Mesendoderm (in vitro differentiated cells): ENCODE results near the gene GUCY1A2.

ENCODE experiments used
- DNase-seq: peaks from one replicate; pipeline ENCODE4 v3.0.0; 2013
- H2AK5ac ChIP-seq: 2 replicates; pipeline ENCODE4 v1.6.1; 2013; ENCODE audit warnings: low read length, inconsistent platforms
- H2BK120ac ChIP-seq: 2 replicates; pipeline ENCODE4 v1.6.1; 2013; ENCODE audit warnings: low read depth, mild to moderate bottlenecking, low read length, moderate library complexity, mixed read lengths
- H2BK15ac ChIP-seq: replicated peaks from 2 replicates; pipeline ENCODE4 v1.6.1; 2013; ENCODE audit warnings: low read depth, mild to moderate bottlenecking, moderate library complexity
- H2BK5ac ChIP-seq: 2 replicates; pipeline ENCODE4 v1.6.1; 2013; ENCODE audit warnings: low read length, inconsistent platforms
- H3K18ac ChIP-seq: 2 replicates; pipeline ENCODE4 v1.6.1; 2013; ENCODE audit warnings: mild to moderate bottlenecking, low read length, mixed read lengths
- H3K23ac ChIP-seq: one replicate; pipeline ENCODE4 v1.6.1; 2013; ENCODE audit warnings: low read length
- H3K27ac ChIP-seq: 2 replicates; pipeline ENCODE4 v1.5.1; 2013; ENCODE audit warnings: low read depth, mild to moderate bottlenecking, inconsistent platforms, low read length, moderate library complexity
- H3K27me3 ChIP-seq: 2 replicates; pipeline ENCODE4 v1.6.1; 2013; ENCODE audit warnings: low read length, control low read depth, mild to moderate bottlenecking, inconsistent platforms; ENCODE audit not compliant: insufficient read depth, poor library complexity
- H3K36me3 ChIP-seq: 2 replicates; pipeline ENCODE4 v1.6.1; 2013; ENCODE audit warnings: low read length, inconsistent platforms; ENCODE audit not compliant: control insufficient read depth, insufficient read depth
- H3K4ac ChIP-seq: one replicate; pipeline ENCODE4 v1.6.1; 2013; ENCODE audit warnings: low read depth, mild to moderate bottlenecking, low read length, moderate library complexity
- H3K4me1 ChIP-seq: 2 replicates; pipeline ENCODE4 v1.6.1; 2013; ENCODE audit warnings: low read depth, low read length, inconsistent platforms; ENCODE audit not compliant: control insufficient read depth
- H3K4me2 ChIP-seq: 2 replicates; pipeline ENCODE4 v1.6.1; 2013; ENCODE audit warnings: low read length
- H3K4me3 ChIP-seq: 2 replicates; pipeline ENCODE4 v1.5.1; 2013; ENCODE audit warnings: mild to moderate bottlenecking, low read length
- H3K56ac ChIP-seq: one replicate; pipeline ENCODE4 v1.6.1; 2013; ENCODE audit warnings: low read length
- H3K79me1 ChIP-seq: 2 replicates; pipeline ENCODE4 v1.6.1; 2013; ENCODE audit warnings: low read length, inconsistent platforms
- H3K79me2 ChIP-seq: 2 replicates; pipeline ENCODE4 v1.6.1; 2013; ENCODE audit warnings: mild to moderate bottlenecking, low read length; ENCODE audit not compliant: control insufficient read depth, insufficient read depth
- H3K9ac ChIP-seq: 2 replicates; pipeline ENCODE4 v1.6.1; 2013; ENCODE audit warnings: low read length, inconsistent platforms
- H4K5ac ChIP-seq: one replicate; pipeline ENCODE4 v1.6.1; 2013; ENCODE audit warnings: low read length
- H4K8ac ChIP-seq: one replicate; pipeline ENCODE4 v1.6.1; 2013; ENCODE audit warnings: low read depth, mild to moderate bottlenecking, control low read depth, low read length, moderate library complexity
- WGBS: extraction: QIAGEN DNeasy Blood & Tissue Kit; methylation state at CpG from one replicate; pipeline ENCODE4 v1.1.7; 2013; ENCODE audit warnings: low lambda C conversion rate, missing lambda C conversion rate; ENCODE audit not compliant: insufficient coverage; ENCODE audit errors: extremely low coverage; 5-methylcytosine and 5-hydroxymethylcytosine counted together

The GUCY1A2 gene

GRCh38 chr11:106988151-106989077, 29.9 kb downstream of the GUCY1A2 start:
- H3K36me3 ChIP-seq, result no peaks in the 10 kb centered on the region
- H2BK15ac ChIP-seq, result no peak overlapping the region
- DNase-seq, result no peak
- no peaks in the 10 kb centered on the region for H3K79me1 ChIP-seq
- H3K27ac ChIP-seq, result no peak overlapping the region
- no peak overlapping the region for H3K56ac ChIP-seq
- no peaks in the 10 kb centered on the region for H3K27me3 ChIP-seq
- no peak overlapping the region for H3K4me2 ChIP-seq
- H3K23ac ChIP-seq, result no peak overlapping the region
- H3K4me3 ChIP-seq, result no peak overlapping the region
- no peaks in the 10 kb centered on the region for H3K4me1 ChIP-seq
- H2AK5ac ChIP-seq, result no peak overlapping the region
- H3K18ac ChIP-seq, result no peak overlapping the region
- WGBS, result no CpG with 5 or more reads among the region's 2 CpGs
- no peak overlapping the region for H2BK5ac ChIP-seq
- no peak overlapping the region for H4K5ac ChIP-seq
- H3K4ac ChIP-seq, result no peak overlapping the region
- no peak overlapping the region for H4K8ac ChIP-seq
- no peaks in the 10 kb centered on the region for H3K79me2 ChIP-seq
- H2BK120ac ChIP-seq, result no peak overlapping the region
- no peak overlapping the region for H3K9ac ChIP-seq

- no peak overlapping the region for H4K5ac ChIP-seq
- H3K56ac ChIP-seq, result no peak overlapping the region
- H3K23ac ChIP-seq, result no peak overlapping the region
- no peak overlapping the region for H3K4me3 ChIP-seq
- no peaks in the 10 kb centered on the region for H3K36me3 ChIP-seq
- H3K27me3 ChIP-seq, result no peaks in the 10 kb centered on the region
- no peak overlapping the region for H3K27ac ChIP-seq
- no peak overlapping the region for H3K18ac ChIP-seq
- no peak for DNase-seq
- no peak overlapping the region for H3K4ac ChIP-seq
- no peaks in the 10 kb centered on the region for H3K79me2 ChIP-seq
- no peak overlapping the region for H2BK15ac ChIP-seq
- H3K4me1 ChIP-seq, result no peaks in the 10 kb centered on the region
- no peak overlapping the region for H3K9ac ChIP-seq
- no peak overlapping the region for H2BK5ac ChIP-seq
- H4K8ac ChIP-seq, result no peak overlapping the region
- no CpG with 5 or more reads among the region's 2 CpGs for WGBS
- no peaks in the 10 kb centered on the region for H3K79me1 ChIP-seq
- no peak overlapping the region for H2AK5ac ChIP-seq
- H2BK120ac ChIP-seq, result no peak overlapping the region
- no peak overlapping the region for H3K4me2 ChIP-seq
Measured at GRCh38 chr11:106986673-106987072, 31.6 kb downstream of the GUCY1A2 start.

- Histone ChIP-seq H3K23ac (no peak overlapping the region), H2BK15ac (no peak overlapping the region), H3K27me3 (no peaks in the 10 kb centered on the region), H3K4ac (no peak overlapping the region), H3K27ac (no peak overlapping the region), H4K5ac (no peak overlapping the region), H3K79me1 (no peaks in the 10 kb centered on the region), H3K4me2 (no peak overlapping the region), H3K9ac (no peak overlapping the region), H3K79me2 (no peaks in the 10 kb centered on the region), H2AK5ac (no peak overlapping the region), H2BK120ac (no peak overlapping the region), H3K56ac (no peak overlapping the region), H2BK5ac (no peak overlapping the region), H3K36me3 (no peaks in the 10 kb centered on the region), H3K4me1 (no peaks in the 10 kb centered on the region), H4K8ac (no peak overlapping the region), H3K4me3 (no peak overlapping the region), H3K18ac (no peak overlapping the region)
- DNase-seq, result no peak
- WGBS, result no CpG with 5 or more reads among the region's 3 CpGs
Measured at GRCh38 chr11:106986261-106986660, 32.0 kb downstream of the GUCY1A2 start.

- no peak overlapping the region for H4K5ac ChIP-seq
- no peak overlapping the region for H2BK120ac ChIP-seq
- H3K36me3 ChIP-seq, result no peaks in the 10 kb centered on the region
- no peak overlapping the region for H3K18ac ChIP-seq
- WGBS, result no CpG with 5 or more reads among the region's 1 CpG
- H3K4me1 ChIP-seq, result no peaks in the 10 kb centered on the region
- no peak for DNase-seq
- H3K9ac ChIP-seq, result no peak overlapping the region
- no peak overlapping the region for H3K4me3 ChIP-seq
- no peak overlapping the region for H3K4ac ChIP-seq
- no peaks in the 10 kb centered on the region for H3K79me2 ChIP-seq
- no peak overlapping the region for H3K23ac ChIP-seq
- H3K56ac ChIP-seq, result no peak overlapping the region
- no peaks in the 10 kb centered on the region for H3K27me3 ChIP-seq
- no peak overlapping the region for H4K8ac ChIP-seq
- H3K4me2 ChIP-seq, result no peak overlapping the region
- H2BK5ac ChIP-seq, result no peak overlapping the region
- no peaks in the 10 kb centered on the region for H3K79me1 ChIP-seq
- H3K27ac ChIP-seq, result no peak overlapping the region
- no peak overlapping the region for H2BK15ac ChIP-seq
- H2AK5ac ChIP-seq, result no peak overlapping the region
Measured at GRCh38 chr11:106983991-106984390, 34.3 kb downstream of the GUCY1A2 start.

- Histone ChIP-seq H3K4me3 (no peak overlapping the region), H3K79me1 (no peaks in the 10 kb centered on the region), H4K8ac (no peak overlapping the region), H2BK15ac (no peak overlapping the region), H3K79me2 (no peaks in the 10 kb centered on the region), H3K27me3 (no peaks in the 10 kb centered on the region), H3K18ac (no peak overlapping the region), H2BK120ac (no peak overlapping the region), H3K4ac (no peak overlapping the region), H3K56ac (no peak overlapping the region), H2AK5ac (no peak overlapping the region), H3K36me3 (no peaks in the 10 kb centered on the region), H3K4me1 (no peaks in the 10 kb centered on the region), H3K9ac (no peak overlapping the region), H2BK5ac (no peak overlapping the region), H3K4me2 (no peak overlapping the region), H3K23ac (no peak overlapping the region), H3K27ac (no peak overlapping the region), H4K5ac (no peak overlapping the region)
- no CpG with 5 or more reads among the region's 4 CpGs for WGBS
- DNase-seq, result no peak
Measured at GRCh38 chr11:106983261-106983660, 35.0 kb downstream of the GUCY1A2 start.

GRCh38 chr11:106974831-106975230, 43.4 kb downstream of the GUCY1A2 start:
- no peak overlapping the region for H4K8ac ChIP-seq
- no peak overlapping the region for H2AK5ac ChIP-seq
- no peaks in the 10 kb centered on the region for H3K36me3 ChIP-seq
- no peak for DNase-seq
- no peak overlapping the region for H3K27ac ChIP-seq
- H3K4ac ChIP-seq, result no peak overlapping the region
- H2BK120ac ChIP-seq, result no peak overlapping the region
- no peaks in the 10 kb centered on the region for H3K79me1 ChIP-seq
- H3K56ac ChIP-seq, result no peak overlapping the region
- H2BK5ac ChIP-seq, result no peak overlapping the region
- H2BK15ac ChIP-seq, result no peak overlapping the region
- no peaks in the 10 kb centered on the region for H3K27me3 ChIP-seq
- no peaks in the 10 kb centered on the region for H3K79me2 ChIP-seq
- H3K4me2 ChIP-seq, result no peak overlapping the region
- no peak overlapping the region for H3K9ac ChIP-seq
- peaks cover 2% of the 10 kb centered on the region for H3K4me1 ChIP-seq
- no peak overlapping the region for H3K18ac ChIP-seq
- no peak overlapping the region for H3K23ac ChIP-seq
- no peak overlapping the region for H4K5ac ChIP-seq
- H3K4me3 ChIP-seq, result no peak overlapping the region
